ENCODE measurements around the gene SENP7. TPM values are rescaled to one million over a fixed set of nuclear protein-coding genes. Genes with fewer than 3 reads are reported as not detected.

Gene SENP7
- total and polyA plus RNA-seq, 2 experiments from 2014 or later, result 5.0 to 9.0 TPM

DNA sequence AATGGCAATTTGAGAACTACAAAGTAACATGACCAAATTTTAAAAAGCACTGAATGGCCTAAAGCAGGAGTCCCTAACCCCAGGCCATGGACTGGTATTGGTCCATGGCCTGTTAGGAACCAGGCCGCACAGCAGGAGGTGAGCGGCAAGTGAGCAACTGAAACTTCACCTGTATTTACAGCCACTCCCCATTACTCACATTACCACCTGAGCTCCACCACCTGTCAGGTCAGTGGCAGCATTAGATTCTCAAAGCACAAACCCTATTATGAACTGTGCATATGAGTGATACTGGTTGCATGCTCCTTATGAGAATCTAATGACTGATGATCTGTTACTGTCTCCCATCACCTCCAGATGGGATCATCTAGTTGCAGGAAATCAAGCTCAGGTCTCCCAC is 48.8 kb downstream of the SENP7 start (continued):
- TF ChIP-seq, protein P1, sequence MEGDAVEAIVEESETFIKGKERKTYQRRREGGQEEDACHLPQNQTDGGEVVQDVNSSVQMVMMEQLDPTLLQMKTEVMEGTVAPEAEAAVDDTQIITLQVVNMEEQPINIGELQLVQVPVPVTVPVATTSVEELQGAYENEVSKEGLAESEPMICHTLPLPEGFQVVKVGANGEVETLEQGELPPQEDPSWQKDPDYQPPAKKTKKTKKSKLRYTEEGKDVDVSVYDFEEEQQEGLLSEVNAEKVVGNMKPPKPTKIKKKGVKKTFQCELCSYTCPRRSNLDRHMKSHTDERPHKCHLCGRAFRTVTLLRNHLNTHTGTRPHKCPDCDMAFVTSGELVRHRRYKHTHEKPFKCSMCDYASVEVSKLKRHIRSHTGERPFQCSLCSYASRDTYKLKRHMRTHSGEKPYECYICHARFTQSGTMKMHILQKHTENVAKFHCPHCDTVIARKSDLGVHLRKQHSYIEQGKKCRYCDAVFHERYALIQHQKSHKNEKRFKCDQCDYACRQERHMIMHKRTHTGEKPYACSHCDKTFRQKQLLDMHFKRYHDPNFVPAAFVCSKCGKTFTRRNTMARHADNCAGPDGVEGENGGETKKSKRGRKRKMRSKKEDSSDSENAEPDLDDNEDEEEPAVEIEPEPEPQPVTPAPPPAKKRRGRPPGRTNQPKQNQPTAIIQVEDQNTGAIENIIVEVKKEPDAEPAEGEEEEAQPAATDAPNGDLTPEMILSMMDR (conservative IDR thresholded peaks at IDR 0.05; ENCODE audit: low read depth in 2 of 2), result no peak

DNA sequence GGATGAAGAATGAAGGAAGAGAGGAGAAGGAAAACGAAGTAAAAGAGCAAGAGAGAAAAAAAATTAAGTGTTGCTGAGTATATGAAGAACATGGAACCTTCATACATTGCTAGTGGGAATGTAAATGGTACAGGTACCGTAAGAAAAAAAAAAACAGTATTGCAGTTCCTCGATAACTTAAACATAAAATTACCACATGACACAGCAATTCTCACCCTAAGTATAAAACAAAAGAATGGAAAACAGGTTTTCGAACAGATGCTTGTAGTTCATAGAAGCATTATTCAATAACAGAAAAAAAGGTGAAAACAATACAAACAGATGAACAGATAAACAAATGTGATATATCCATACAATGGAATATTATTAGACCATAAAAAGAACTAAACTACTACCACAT is 51.6 kb downstream of the SENP7 start:
- Histone ChIP-seq H3K4me3 (no peak overlapping the region), H3F3A (replicated peaks; ENCODE audit: low read depth) (no peaks in the 10 kb centered on the region), H3K36me3 (ENCODE audit: insufficient read depth) (0 out of 2 replicates have a peak, but pooled peaks cover 5% of the 10 kb centered on the region), H3K4me2 (no peak overlapping the region), H3K27me3 (ENCODE audit: insufficient read depth) (no peaks in the 10 kb centered on the region), H4K20me1 (replicated peaks; ENCODE audit: insufficient read depth) (no peaks in the 10 kb centered on the region), H3K4me1 (ENCODE audit: insufficient read depth) (peaks cover 3% of the 10 kb centered on the region; the same call in 1 of the 2 replicates), H3K27ac (ENCODE audit: low read depth) (no peak overlapping the region), H3K9me2 (ENCODE audit: insufficient read depth) (no peaks in the 10 kb centered on the region), H2AFZ (no peak overlapping the region), H3K79me2 (replicated peaks; ENCODE audit: insufficient read depth) (no peaks in the 10 kb centered on the region; the same call in 1 of the 2 replicates)
- ATAC-seq (no peak), DNase-seq (ENCODE audit: low spot score) (no peak)
- Mint-ChIP-seq H3K4me3 (no peak overlapping the region), H3K27me3 (ENCODE audit: insufficient read depth, low read depth, poor library complexity) (no peaks in the 10 kb centered on the region), H3K27ac (no peak overlapping the region), H3K9me3 (peaks cover 4% of the 10 kb centered on the region; the same call in 1 of the 3 replicates), H3K36me3 (ENCODE audit: low read depth) (peaks cover 2% of the 10 kb centered on the region; the same call in 2 of the 3 replicates), H3K4me1 (peaks cover 3% of the 10 kb centered on the region; the same call in 2 of the 3 replicates)
- no peak for TF ChIP-seq STAT1 (IDR thresholded peaks at IDR 0.05; ENCODE audit: unreplicated experiment)
- TF ChIP-seq JUNB (IDR thresholded peaks at IDR 0.05; ENCODE audit: unreplicated experiment), result no peak
- TF ChIP-seq, protein P2, sequence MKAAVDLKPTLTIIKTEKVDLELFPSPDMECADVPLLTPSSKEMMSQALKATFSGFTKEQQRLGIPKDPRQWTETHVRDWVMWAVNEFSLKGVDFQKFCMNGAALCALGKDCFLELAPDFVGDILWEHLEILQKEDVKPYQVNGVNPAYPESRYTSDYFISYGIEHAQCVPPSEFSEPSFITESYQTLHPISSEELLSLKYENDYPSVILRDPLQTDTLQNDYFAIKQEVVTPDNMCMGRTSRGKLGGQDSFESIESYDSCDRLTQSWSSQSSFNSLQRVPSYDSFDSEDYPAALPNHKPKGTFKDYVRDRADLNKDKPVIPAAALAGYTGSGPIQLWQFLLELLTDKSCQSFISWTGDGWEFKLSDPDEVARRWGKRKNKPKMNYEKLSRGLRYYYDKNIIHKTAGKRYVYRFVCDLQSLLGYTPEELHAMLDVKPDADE (IDR thresholded peaks at IDR 0.05), result no peak
- no peak for TF ChIP-seq NANOG (IDR thresholded peaks at IDR 0.05; ENCODE audit: borderline replicate concordance)
- TF ChIP-seq, protein P1 (conservative IDR thresholded peaks at IDR 0.05; ENCODE audit: low read depth in 2 of 2), result no peak
- TF ChIP-seq EZH2phosphoT487 (IDR thresholded peaks at IDR 0.05; ENCODE audit: unreplicated experiment), result no peak
- TF ChIP-seq, protein P3, sequence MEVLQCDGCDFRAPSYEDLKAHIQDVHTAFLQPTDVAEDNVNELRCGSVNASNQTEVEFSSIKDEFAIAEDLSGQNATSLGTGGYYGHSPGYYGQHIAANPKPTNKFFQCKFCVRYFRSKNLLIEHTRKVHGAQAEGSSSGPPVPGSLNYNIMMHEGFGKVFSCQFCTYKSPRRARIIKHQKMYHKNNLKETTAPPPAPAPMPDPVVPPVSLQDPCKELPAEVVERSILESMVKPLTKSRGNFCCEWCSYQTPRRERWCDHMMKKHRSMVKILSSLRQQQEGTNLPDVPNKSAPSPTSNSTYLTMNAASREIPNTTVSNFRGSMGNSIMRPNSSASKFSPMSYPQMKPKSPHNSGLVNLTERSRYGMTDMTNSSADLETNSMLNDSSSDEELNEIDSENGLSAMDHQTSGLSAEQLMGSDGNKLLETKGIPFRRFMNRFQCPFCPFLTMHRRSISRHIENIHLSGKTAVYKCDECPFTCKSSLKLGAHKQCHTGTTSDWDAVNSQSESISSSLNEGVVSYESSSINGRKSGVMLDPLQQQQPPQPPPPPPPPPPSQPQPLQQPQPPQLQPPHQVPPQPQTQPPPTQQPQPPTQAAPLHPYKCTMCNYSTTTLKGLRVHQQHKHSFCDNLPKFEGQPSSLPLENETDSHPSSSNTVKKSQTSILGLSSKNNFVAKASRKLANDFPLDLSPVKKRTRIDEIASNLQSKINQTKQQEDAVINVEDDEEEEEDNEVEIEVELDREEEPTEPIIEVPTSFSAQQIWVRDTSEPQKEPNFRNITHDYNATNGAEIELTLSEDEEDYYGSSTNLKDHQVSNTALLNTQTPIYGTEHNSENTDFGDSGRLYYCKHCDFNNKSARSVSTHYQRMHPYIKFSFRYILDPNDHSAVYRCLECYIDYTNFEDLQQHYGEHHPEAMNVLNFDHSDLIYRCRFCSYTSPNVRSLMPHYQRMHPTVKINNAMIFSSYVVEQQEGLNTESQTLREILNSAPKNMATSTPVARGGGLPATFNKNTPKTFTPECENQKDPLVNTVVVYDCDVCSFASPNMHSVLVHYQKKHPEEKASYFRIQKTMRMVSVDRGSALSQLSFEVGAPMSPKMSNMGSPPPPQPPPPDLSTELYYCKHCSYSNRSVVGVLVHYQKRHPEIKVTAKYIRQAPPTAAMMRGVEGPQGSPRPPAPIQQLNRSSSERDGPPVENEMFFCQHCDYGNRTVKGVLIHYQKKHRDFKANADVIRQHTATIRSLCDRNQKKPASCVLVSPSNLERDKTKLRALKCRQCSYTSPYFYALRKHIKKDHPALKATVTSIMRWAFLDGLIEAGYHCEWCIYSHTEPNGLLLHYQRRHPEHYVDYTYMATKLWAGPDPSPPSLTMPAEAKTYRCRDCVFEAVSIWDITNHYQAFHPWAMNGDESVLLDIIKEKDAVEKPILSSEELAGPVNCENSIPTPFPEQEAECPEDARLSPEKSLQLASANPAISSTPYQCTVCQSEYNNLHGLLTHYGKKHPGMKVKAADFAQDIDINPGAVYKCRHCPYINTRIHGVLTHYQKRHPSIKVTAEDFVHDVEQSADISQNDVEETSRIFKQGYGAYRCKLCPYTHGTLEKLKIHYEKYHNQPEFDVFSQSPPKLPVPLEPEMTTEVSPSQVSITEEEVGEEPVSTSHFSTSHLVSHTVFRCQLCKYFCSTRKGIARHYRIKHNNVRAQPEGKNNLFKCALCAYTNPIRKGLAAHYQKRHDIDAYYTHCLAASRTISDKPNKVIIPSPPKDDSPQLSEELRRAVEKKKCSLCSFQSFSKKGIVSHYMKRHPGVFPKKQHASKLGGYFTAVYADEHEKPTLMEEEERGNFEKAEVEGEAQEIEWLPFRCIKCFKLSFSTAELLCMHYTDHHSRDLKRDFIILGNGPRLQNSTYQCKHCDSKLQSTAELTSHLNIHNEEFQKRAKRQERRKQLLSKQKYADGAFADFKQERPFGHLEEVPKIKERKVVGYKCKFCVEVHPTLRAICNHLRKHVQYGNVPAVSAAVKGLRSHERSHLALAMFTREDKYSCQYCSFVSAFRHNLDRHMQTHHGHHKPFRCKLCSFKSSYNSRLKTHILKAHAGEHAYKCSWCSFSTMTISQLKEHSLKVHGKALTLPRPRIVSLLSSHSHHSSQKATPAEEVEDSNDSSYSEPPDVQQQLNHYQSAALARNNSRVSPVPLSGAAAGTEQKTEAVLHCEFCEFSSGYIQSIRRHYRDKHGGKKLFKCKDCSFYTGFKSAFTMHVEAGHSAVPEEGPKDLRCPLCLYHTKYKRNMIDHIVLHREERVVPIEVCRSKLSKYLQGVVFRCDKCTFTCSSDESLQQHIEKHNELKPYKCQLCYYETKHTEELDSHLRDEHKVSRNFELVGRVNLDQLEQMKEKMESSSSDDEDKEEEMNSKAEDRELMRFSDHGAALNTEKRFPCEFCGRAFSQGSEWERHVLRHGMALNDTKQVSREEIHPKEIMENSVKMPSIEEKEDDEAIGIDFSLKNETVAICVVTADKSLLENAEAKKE (CRISPR knock-in tag; IDR thresholded peaks at IDR 0.05), result no peak
- no peak for TF ChIP-seq ZNF114 (CRISPR knock-in tag; IDR thresholded peaks at IDR 0.05)
- no peak for TF ChIP-seq POLR2AphosphoS5 (IDR thresholded peaks at IDR 0.05; ENCODE audit: low read depth)
- TF ChIP-seq EZH2 (IDR thresholded peaks at IDR 0.05; ENCODE audit: low read depth, unreplicated experiment), result no peak
